DMS 273 (cell line): Measurements from ENCODE around the gene PDZD8.

Experiments
- DNase-seq: peaks from one replicate; lab custom pipeline; 2025; ENCODE audit not compliant: unreplicated experiment; lab: John Stamatoyannopoulos, UW

Gene PDZD8

GRCh38 chr10:117399341-117400196 is 24.3 kb upstream of the PDZD8 start:
- no peak for DNase-seq

DNA sequence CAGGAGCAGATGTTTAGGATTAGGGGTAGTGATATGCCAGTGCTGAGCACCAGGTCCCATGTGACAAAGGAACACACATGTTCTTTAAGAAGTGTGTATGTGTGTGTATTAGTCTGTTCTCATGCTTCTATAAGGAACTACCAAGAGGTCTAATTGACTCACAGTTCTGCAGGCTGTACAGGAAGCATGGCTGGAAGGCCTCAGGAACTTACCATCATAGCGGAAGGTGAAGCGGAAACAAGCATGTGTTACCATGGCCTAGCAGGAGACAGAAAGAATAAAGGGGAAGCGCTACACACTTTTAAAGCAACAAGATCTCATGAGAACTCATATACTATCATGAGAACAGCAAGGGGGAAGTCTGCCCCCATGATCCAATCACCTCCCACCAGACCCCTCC is 22.8 kb upstream of the PDZD8 start:
- DNase-seq, result no peak

- no peak for DNase-seq
Observed at GRCh38 chr10:117391436-117392205, 16.4 kb upstream of the PDZD8 start.

DNA sequence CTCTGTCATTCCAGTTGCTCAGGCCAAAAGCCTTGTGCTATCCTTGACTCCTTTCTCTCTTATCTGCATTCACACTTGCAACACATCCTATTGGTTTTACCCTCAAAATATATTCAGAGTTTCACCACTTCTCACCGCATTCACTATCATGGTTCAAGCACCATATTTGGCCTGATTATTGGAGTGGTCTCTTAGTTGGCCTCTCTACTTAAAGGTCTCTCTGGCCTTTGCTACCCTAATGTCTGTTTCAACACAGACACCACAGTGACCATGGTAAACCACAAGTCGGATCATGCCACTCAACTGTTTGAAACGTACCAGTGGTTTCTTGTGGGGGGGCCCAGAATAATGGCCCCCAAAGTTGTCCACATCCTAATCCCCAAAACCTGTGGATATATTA is 15.2 kb upstream of the PDZD8 start:
- DNase-seq, result no peak

- no peak for DNase-seq
Observed at GRCh38 chr10:117386805-117387204, 11.6 kb upstream of the PDZD8 start.

- DNase-seq, result no peak
Observed at GRCh38 chr10:117382861-117383260, 7.6 kb upstream of the PDZD8 start.

GRCh38 chr10:117374506-117375359 is 507 bp downstream of the PDZD8 start:
- DNase-seq, result peak; percentile 79

DNA sequence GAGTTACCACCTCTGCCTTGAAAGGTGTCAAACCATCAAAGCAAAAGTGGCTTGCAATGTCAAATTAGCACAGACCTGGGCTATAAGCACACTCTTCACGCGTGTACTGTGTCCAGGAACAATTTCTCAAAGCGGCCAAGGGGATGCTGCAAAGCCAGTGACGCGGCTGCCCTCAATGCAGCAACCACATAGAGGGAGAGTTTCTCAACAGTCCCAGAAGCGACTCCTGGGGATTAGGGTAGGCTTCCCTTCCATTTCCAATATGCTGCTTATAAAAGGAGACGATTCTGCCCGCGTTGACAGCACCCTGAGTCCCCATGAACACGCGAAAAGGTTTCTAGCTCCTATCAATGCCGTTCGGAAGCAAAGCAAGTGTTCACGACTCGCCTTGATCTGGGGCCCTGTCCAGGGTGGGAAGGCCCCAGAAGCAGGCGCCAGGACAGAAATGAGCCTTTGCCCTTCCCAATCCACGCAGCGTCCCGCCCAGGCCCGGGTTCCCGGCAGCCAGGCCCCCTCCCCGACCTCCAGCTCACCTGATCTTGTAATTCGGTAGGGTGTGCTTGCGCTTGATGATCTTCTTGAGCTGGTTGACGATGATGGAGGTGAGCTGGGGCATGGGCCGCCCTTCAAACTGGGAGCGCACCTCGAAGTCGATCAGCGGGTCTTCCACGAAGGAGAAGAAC is 1.3 kb downstream of the PDZD8 start:
- DNase-seq, result peak; percentile 54

DNA sequence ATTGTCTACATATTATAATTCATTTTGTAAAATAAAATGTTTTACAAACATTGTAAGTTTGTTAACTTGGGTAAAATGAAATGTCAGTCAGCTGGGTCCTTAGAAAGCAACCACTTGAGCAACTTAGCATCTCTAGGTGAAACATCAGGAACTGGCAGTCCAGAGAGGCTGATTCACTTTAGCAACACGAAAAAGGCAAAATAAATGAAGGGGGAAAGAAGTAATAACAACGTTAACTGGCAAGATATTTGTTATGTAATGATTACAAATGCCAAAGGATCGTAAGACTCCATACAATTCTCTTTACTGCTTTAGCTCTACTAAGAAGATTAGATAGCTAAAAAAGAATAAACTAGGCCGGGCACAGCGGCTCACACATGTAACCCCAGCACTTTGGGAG is 5.0 kb downstream of the PDZD8 start:
- DNase-seq, result no peak

- DNase-seq, result no peak
Observed at GRCh38 chr10:117367718-117368117, 7.5 kb downstream of the PDZD8 start.

- DNase-seq, result no peak
Observed at GRCh38 chr10:117366741-117367140, 8.5 kb downstream of the PDZD8 start.

DNA sequence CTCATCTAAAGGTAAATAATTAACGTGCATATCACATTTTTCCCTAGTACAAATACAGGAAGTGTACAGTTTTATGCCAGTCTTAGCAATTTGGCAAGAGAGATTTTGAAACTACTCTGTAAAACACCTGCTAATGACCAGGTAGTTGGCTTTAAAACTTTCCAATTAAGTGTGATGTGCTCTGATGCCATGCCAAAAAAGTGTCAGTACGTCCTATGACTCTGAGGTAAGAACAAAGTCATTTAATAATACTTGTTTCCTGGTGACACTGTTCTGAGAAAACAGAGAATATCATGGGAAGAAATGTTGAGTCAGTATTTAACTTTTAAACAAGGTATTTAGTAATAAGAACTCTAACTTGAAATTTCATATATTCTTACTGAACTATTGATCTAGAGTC is 9.6 kb downstream of the PDZD8 start:
- DNase-seq, result peak; percentile 19

DNA sequence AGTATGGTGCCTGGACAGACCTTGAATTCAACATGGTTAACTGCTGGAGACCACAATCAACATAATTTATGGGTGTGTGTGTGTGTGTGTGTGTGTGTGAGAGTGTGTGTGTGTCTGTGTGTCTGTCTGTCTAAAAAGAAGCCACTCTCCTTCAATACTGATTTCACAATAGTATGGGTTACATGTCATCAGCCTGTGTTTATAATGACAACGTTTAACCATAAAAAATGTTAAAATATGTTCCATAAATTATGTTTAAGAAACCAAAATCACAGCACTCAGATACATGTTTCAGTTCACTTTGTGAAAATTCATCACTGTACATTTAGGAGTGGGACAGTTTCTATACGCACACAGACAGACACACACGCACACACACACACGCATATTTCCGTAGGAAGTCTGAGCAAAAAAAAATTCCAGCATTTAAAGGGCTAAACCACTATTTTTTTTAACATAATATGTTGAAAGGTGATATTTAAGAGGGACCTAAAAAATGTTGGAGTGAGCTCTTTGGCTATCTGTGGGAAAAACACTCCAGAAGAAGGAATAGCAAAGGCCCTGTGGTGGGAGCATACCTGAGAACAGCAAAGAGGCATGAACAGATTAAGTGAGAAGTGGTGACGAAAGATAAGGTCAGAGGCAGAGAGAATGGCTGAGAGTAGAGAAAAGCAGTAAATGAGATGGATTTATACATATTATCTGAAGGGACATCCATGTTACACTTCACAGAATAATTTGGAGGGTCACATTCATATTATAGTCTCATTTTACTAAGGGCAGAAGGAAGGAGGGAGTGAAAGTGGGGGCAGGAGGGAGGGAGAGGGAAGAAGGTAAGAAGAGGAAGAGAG is 10.9 kb downstream of the PDZD8 start:
- no peak for DNase-seq

- DNase-seq, result no peak
Observed at GRCh38 chr10:117363028-117363427, 12.2 kb downstream of the PDZD8 start.

- DNase-seq, result no peak
Observed at GRCh38 chr10:117362313-117362712, 12.9 kb downstream of the PDZD8 start.

- DNase-seq, result no peak
Observed at GRCh38 chr10:117360994-117361667, 14.1 kb downstream of the PDZD8 start.

- no peak for DNase-seq
Observed at GRCh38 chr10:117360016-117360415, 15.2 kb downstream of the PDZD8 start.

DNA sequence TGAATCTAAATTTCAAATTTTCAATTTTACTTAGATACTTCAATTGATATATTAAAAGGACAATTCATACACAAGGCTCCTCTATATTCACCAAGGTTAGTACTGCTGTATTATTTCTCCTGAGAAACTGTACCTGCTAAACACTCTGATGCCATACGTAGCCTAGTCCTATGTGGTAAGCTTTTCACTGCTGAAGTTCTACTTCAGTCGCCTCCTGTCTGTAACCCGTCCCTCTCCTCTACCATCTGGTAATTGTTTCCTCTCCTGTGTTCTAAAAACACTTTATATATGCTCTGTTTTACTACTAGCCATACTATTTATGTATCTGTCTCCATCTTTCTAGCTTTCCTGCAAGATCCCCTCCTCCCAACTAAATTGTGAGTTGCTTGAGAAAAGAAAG is 20.2 kb downstream of the PDZD8 start:
- peak; percentile 6 for DNase-seq

GRCh38 chr10:117353684-117354083 is 21.6 kb downstream of the PDZD8 start:
- DNase-seq, result no peak
